Naive B cell (primary cell): ENCODE measurements around the gene RSPO3. TPM values are rescaled to one million over a fixed set of nuclear protein-coding genes. Genes with fewer than 3 reads are reported as not detected.
A peak's percentile ranks its signal among the peaks of the same experiment; 100 is the strongest.
"Not testable (repeated sequence)": the region's sequence is repeated elsewhere in the genome, so short reads cannot be mapped to it uniquely, and the experiment has no call there.

Source experiments
- ATAC-seq, 2 donors: fragments of 150-1000 bp; cut with Tn5 transposase; 2 replicates each; pipeline ENCODE4 v1.10.0; 2021; ENCODE audit warnings: low read depth in 2 of 2, mild to moderate bottlenecking in 2 of 2, moderate library complexity in 2 of 2
- DNase-seq: peaks from one replicate; pipeline ENCODE4 v3.0.0; 2022
- H3K27ac Mint-ChIP-seq, 6 donors: one replicate each; pipeline ENCODE4 v1.8.0; 2020 to 2022; ENCODE audit warnings: mild to moderate bottlenecking in 6 of 6, mixed read lengths in 6 of 6, moderate library complexity in 5 of 6, inconsistent platforms in 2 of 6
- H3K27me3 Mint-ChIP-seq, 3 donors: one replicate each; pipeline ENCODE4 v1.8.0; 2021 to 2022; ENCODE audit warnings: mixed read lengths in 3 of 3, mild to moderate bottlenecking in 1 of 3
- H3K36me3 Mint-ChIP-seq, 2 donors: one replicate each; pipeline ENCODE4 v1.8.0; 2020 to 2022; ENCODE audit warnings: mixed read lengths in 2 of 2, inconsistent platforms in 1 of 2, mild to moderate bottlenecking in 1 of 2
- H3K4me1 Mint-ChIP-seq, 3 donors: one replicate each; pipeline ENCODE4 v1.8.0; 2020 to 2022; ENCODE audit warnings: mixed read lengths in 3 of 3, inconsistent platforms in 1 of 3, mild to moderate bottlenecking in 1 of 3, moderate library complexity in 1 of 3
- H3K4me3 Mint-ChIP-seq, 8 donors: one replicate each; pipeline ENCODE4 v1.8.0; 2020 to 2022; ENCODE audit warnings: mild to moderate bottlenecking in 8 of 8, mixed read lengths in 8 of 8, moderate library complexity in 8 of 8, inconsistent platforms in 2 of 8
- H3K9me3 Mint-ChIP-seq, 7 donors: one replicate each; pipeline ENCODE4 v1.8.0; 2020 to 2022; ENCODE audit warnings: mixed read lengths in 7 of 7, mild to moderate bottlenecking in 5 of 7, inconsistent platforms in 2 of 7, moderate library complexity in 1 of 7
- polyA plus RNA-seq, 6 donors: library from polyadenylated mRNA; unstranded; fragments of 300-500 nt; fragmentation: Illumina TruSeq; gene quantifications; one replicate each; pipeline ENCODE4 v1.2.3, GENCODE V29; 2021; ENCODE audit warnings: low read depth in 6 of 6

RSPO3 gene
- polyA plus RNA-seq, 6 donors from 2014 or later = not detected

DNA sequence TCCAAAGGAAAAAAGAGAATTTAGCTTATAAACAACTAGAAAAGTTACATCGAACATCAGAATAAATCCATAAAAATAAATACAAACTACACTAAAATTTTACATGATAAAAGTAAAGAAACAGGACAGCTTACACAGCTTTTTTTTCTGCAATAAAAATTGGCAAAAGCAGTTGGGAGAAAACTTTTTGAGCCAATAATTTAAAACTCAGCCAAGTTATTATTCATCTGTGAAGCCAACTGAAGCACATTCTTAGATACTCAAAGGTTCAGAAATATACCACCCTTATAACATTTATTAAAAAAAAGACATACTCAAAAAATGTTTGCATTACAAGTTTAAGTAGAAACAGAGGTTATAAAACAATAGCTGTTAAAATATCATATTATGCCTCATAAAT, 23.7 kb upstream of the RSPO3 start:
- Mint-ChIP-seq H3K27me3 (peaks cover 0 to 5% (median 0%) of the 10 kb centered on the region in 3 donors), H3K27ac (no peak overlapping the region), H3K4me3 (no peak overlapping the region), H3K9me3 (no peaks in the 10 kb centered on the region), H3K36me3 (no peaks in the 10 kb centered on the region), H3K4me1 (no peaks in the 10 kb centered on the region)
- no peak for ATAC-seq
- no peak for DNase-seq

DNA sequence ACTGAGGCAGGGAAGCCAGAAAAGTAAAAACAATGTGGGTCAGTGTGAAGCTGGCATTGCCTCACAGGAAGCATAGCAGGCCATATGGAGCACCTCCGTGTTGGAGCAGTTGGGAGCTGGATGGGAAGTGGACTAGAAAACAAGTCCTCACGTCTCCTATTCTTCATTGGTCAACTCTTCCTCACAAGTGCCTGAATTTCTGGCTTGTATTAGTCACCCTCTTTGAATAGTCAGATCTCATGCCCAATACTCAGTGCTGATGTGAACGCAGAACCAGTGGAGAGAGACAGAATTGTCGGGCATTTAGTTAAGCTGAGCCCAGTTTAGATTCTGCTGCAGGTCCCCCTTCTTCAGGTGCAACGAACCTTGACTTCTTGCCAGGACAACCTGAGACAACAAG, 22.3 kb upstream of the RSPO3 start:
- Mint-ChIP-seq H3K36me3 (no peaks in the 10 kb centered on the region), H3K27ac (no peak overlapping the region), H3K4me3 (no peak overlapping the region), H3K9me3 (no peaks in the 10 kb centered on the region), H3K4me1 (no peaks in the 10 kb centered on the region), H3K27me3 (peaks cover 0 to 5% (median 0%) of the 10 kb centered on the region in 3 donors)
- no peak for DNase-seq
- no peak for ATAC-seq

GRCh38 chr6:127097442-127097841, 21.0 kb upstream of the RSPO3 start:
- ATAC-seq, H3K27me3 Mint-ChIP-seq, H3K9me3 Mint-ChIP-seq, DNase-seq, H3K4me1 Mint-ChIP-seq, H3K4me3 Mint-ChIP-seq, H3K36me3 Mint-ChIP-seq, H3K27ac Mint-ChIP-seq: not testable (repeated sequence)

GRCh38 chr6:127100510-127101140, 17.8 kb upstream of the RSPO3 start:
- Mint-ChIP-seq H3K27me3 (peaks cover 8 to 15% (median 13%) of the 10 kb centered on the region in 3 donors), H3K27ac (no peak overlapping the region), H3K4me3 (no peak overlapping the region), H3K4me1 (no peaks in the 10 kb centered on the region), H3K9me3 (peaks cover 0 to 2% (median 0%) of the 10 kb centered on the region in 7 donors), H3K36me3 (no peaks in the 10 kb centered on the region)
- DNase-seq (no peak), ATAC-seq (no peak)

DNA sequence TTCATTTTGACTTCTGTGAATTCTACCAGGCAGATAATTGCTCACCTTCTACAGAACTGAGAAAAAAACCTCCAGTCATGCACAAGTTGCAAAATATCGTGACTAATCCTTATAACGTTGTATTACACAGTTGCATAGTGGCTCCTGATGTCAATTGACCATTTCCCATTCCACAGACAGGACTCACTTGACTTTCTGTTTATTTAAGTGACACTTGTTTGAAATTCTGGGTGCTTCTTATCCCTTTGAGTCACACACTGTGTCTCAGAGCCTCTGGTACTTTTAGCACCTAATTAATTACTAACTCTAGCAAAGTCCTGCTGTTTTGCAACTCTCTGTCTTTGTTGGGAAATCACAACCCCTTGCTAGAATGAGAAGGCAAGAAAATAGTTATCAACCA, 16.2 kb upstream of the RSPO3 start:
- ATAC-seq = no peak

GRCh38 chr6:127102859-127103258, 15.6 kb upstream of the RSPO3 start:
- DNase-seq = no peak
- ATAC-seq = no peak
- Mint-ChIP-seq H3K4me3 (no peak overlapping the region), H3K36me3 (no peaks in the 10 kb centered on the region), H3K9me3 (peaks cover 0 to 2% (median 0%) of the 10 kb centered on the region in 7 donors), H3K4me1 (no peaks in the 10 kb centered on the region), H3K27me3 (peaks cover 19 to 22% (median 20%) of the 10 kb centered on the region in 3 donors), H3K27ac (no peak overlapping the region)

More for the DNA sequence above, 16.2 kb upstream of the RSPO3 start:
- no peak for DNase-seq
- no peak overlapping the region for H3K27ac Mint-ChIP-seq
- H3K9me3 Mint-ChIP-seq = peaks cover 0 to 2% (median 0%) of the 10 kb centered on the region in 7 donors
- H3K36me3 Mint-ChIP-seq = no peaks in the 10 kb centered on the region
- H3K4me3 Mint-ChIP-seq = no peak overlapping the region
- H3K4me1 Mint-ChIP-seq = no peaks in the 10 kb centered on the region
- peaks cover 14 to 17% (median 16%) of the 10 kb centered on the region in 3 donors for H3K27me3 Mint-ChIP-seq

DNA sequence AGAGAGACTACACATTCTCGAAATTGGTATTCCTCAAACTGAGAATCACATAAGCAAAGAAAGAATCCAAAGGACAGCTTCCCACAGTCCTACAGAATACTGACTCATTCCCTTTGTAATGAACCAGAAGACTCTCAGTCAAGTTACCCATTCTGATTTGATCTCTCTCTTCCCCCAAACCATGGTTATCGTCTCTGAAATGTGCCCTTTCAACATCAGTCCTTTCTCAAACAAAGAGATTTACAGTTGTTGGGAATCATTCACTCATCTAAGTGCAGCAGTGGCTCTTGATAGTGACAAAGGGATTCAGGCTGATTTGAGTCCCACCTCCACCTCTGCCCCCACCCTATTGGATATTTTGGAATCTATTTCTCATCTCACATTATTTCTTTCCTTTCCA, 15.0 kb upstream of the RSPO3 start:
- no peak for DNase-seq
- Mint-ChIP-seq H3K27me3 (peaks cover 19 to 23% (median 22%) of the 10 kb centered on the region in 3 donors), H3K9me3 (peaks cover 0 to 2% (median 0%) of the 10 kb centered on the region in 7 donors), H3K36me3 (no peaks in the 10 kb centered on the region), H3K4me3 (no peak overlapping the region), H3K4me1 (no peaks in the 10 kb centered on the region), H3K27ac (no peak overlapping the region)
- no peak for ATAC-seq

DNA sequence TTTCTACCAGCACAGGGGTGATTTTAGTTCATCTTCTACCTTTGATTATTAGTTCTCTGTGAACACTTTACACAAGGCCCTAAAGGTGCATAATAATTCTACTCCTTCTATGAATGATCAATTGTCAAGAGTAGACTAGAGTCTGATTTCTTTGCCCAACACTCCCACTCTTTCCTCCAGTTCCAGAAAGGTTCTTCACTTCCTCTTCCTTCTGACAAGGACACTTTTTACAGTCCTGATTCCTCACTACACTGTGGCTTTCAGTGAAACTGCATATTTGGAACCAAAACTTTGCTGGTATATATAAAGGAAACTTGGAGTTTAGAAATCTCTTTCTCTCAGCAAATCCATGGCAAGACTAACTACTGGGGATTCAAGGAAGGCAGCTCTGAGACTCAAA, 10.6 kb upstream of the RSPO3 start:
- no peaks in the 10 kb centered on the region for H3K36me3 Mint-ChIP-seq
- H3K4me3 Mint-ChIP-seq = no peak overlapping the region
- no peak overlapping the region for H3K27ac Mint-ChIP-seq
- DNase-seq (no peak), ATAC-seq (no peak)
- no peaks in the 10 kb centered on the region for H3K4me1 Mint-ChIP-seq
- peaks cover 0 to 6% (median 0%) of the 10 kb centered on the region in 7 donors for H3K9me3 Mint-ChIP-seq
- H3K27me3 Mint-ChIP-seq = peaks cover 22 to 38% (median 26%) of the 10 kb centered on the region in 3 donors

- no peaks in the 10 kb centered on the region for H3K36me3 Mint-ChIP-seq
- H3K4me1 Mint-ChIP-seq = no peaks in the 10 kb centered on the region
- ATAC-seq (no peak), DNase-seq (no peak)
- peaks cover 22 to 37% (median 28%) of the 10 kb centered on the region in 3 donors for H3K27me3 Mint-ChIP-seq
- H3K9me3 Mint-ChIP-seq = peaks cover 0 to 4% (median 0%) of the 10 kb centered on the region in 7 donors
- H3K4me3 Mint-ChIP-seq = no peak overlapping the region
- H3K27ac Mint-ChIP-seq = no peak overlapping the region
Measured at GRCh38 chr6:127110712-127111111, 7.8 kb upstream of the RSPO3 start.

- Mint-ChIP-seq H3K27ac (no peak overlapping the region), H3K9me3 (peaks cover 0 to 4% (median 0%) of the 10 kb centered on the region in 7 donors), H3K27me3 (peaks cover 30 to 45% (median 36%) of the 10 kb centered on the region in 3 donors), H3K4me1 (no peaks in the 10 kb centered on the region), H3K4me3 (no peak overlapping the region), H3K36me3 (no peaks in the 10 kb centered on the region)
- ATAC-seq (no peak), DNase-seq (no peak)
Measured at GRCh38 chr6:127111526-127111925, 6.9 kb upstream of the RSPO3 start.

- no peak for ATAC-seq
- Mint-ChIP-seq H3K9me3 (peaks cover 0 to 4% (median 0%) of the 10 kb centered on the region in 7 donors), H3K4me3 (no peak overlapping the region), H3K36me3 (no peaks in the 10 kb centered on the region), H3K27ac (no peak overlapping the region), H3K27me3 (peaks cover 45 to 56% (median 50%) of the 10 kb centered on the region in 3 donors), H3K4me1 (peaks cover 11 to 19% (median 15%) of the 10 kb centered on the region in 3 donors)
- no peak for DNase-seq
Measured at GRCh38 chr6:127114214-127114760, 4.2 kb upstream of the RSPO3 start.

GRCh38 chr6:127115084-127115655, 3.3 kb upstream of the RSPO3 start:
- Mint-ChIP-seq H3K4me3 (no peak overlapping the region), H3K9me3 (peaks cover 0 to 4% (median 0%) of the 10 kb centered on the region in 7 donors), H3K27ac (no peak overlapping the region), H3K36me3 (no peaks in the 10 kb centered on the region), H3K27me3 (peaks cover 45 to 60% (median 53%) of the 10 kb centered on the region in 3 donors), H3K4me1 (peaks cover 14 to 23% (median 18%) of the 10 kb centered on the region in 3 donors)
- ATAC-seq (no peak), DNase-seq (no peak)

DNA sequence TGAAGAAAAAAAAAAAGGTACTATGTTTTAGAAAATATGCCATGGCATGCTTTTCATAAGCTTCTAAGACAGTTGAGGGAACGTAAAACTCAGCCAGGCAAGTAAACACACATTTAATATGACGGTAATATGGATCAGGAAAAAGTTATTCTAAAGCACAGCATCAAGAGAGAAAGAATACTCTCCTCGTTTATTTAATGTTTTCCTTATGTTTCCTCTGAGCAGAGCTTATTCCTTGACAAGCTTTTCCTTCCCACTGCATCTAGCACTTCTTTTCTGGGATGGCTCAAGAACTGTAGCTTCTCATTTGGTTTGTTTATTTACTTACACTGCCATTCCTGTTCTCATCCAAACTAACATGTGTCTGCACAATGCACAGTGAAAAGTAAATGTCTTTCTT, 2.7 kb upstream of the RSPO3 start:
- DNase-seq = no peak
- H3K9me3 Mint-ChIP-seq = peaks cover 0 to 4% (median 0%) of the 10 kb centered on the region in 7 donors
- no peak overlapping the region for H3K4me3 Mint-ChIP-seq
- H3K36me3 Mint-ChIP-seq = no peaks in the 10 kb centered on the region
- ATAC-seq = no peak
- H3K4me1 Mint-ChIP-seq = peaks cover 18 to 28% (median 18%) of the 10 kb centered on the region in 3 donors
- H3K27me3 Mint-ChIP-seq = peaks cover 48 to 63% (median 55%) of the 10 kb centered on the region in 3 donors
- H3K27ac Mint-ChIP-seq = no peak overlapping the region

DNA sequence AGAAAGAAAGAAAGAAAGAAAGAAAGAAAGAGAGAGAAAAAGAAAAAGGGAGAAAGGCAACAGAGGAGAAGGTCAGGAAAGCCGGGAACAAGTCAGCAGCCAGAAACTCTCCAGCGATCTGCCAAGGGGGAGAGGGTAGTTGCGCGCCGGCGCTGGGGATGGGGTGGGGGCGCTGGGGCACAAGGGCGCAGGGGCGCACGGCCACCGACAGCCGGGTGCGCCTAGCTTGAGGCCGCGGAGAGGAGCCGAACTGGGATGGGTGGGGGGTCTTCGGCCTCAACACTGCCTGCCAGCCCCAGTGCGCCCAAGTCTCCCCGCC, 533 bp upstream of the RSPO3 start:
- H3K4me3 Mint-ChIP-seq = peak overlapping the region in 7 of 8 donors; percentile 30 to 83 (median 63)

More for the DNA sequence above, 533 bp upstream of the RSPO3 start:
- peaks cover 25 to 37% (median 27%) of the 10 kb centered on the region in 3 donors for H3K4me1 Mint-ChIP-seq
- H3K27ac Mint-ChIP-seq = peak overlapping the region in 1 of 6 donors; percentile 76
- peaks cover 61 to 68% (median 65%) of the 10 kb centered on the region in 3 donors for H3K27me3 Mint-ChIP-seq
- H3K36me3 Mint-ChIP-seq = no peaks in the 10 kb centered on the region
- H3K9me3 Mint-ChIP-seq = no peaks in the 10 kb centered on the region
- ATAC-seq (no peak), DNase-seq (no peak)
